IPS DF 19.7 (cell line): ENCODE data around the gene CAPN1.
"Not testable (repeated sequence)": the region's sequence is repeated elsewhere in the genome, so short reads cannot be mapped to it uniquely, and the experiment has no call there.

ENCODE experiments used
- DNase-seq: peaks from one replicate; pipeline ENCODE4 v3.0.0-alpha.2; 2013; ENCODE audit warnings: low read depth, low spot score

CAPN1 gene

GRCh38 chr11:65181569-65182257 is at the start of gene CAPN1:
TSS of gene CAPN1 (plus strand) at chr11:65181928. CDS start at chr11:65182702, 774 bp downstream.
- DNase-seq: no peak

- no peak for DNase-seq
Observed at GRCh38 chr11:65132238-65132987, 49.3 kb upstream of the CAPN1 start.

- DNase-seq: no peak
Observed at GRCh38 chr11:65132988-65133700, 48.6 kb upstream of the CAPN1 start.

GRCh38 chr11:65133724-65134123 is 48.0 kb upstream of the CAPN1 start:
- no peak for DNase-seq

- DNase-seq: no peak
Observed at GRCh38 chr11:65134240-65134951, 47.3 kb upstream of the CAPN1 start, which contains the start of gene SYVN1. TSS of gene SYVN1 (minus strand) at chr11:65134519. CDS start at chr11:65133601, 918 bp downstream.

- peak; percentile 95 for DNase-seq
Observed at GRCh38 chr11:65134952-65135632, 46.6 kb upstream of the CAPN1 start.

GRCh38 chr11:65135633-65136145 is 46.0 kb upstream of the CAPN1 start:
- no peak for DNase-seq

GRCh38 chr11:65136515-65137096 is 45.1 kb upstream of the CAPN1 start:
- DNase-seq: no peak

- DNase-seq: no peak
Observed at GRCh38 chr11:65141896-65142494, 39.7 kb upstream of the CAPN1 start.

GRCh38 chr11:65147352-65148075 is 34.2 kb upstream of the CAPN1 start:
- DNase-seq: no peak

GRCh38 chr11:65148657-65149056 is 33.1 kb upstream of the CAPN1 start:
- DNase-seq: no peak

- DNase-seq: not testable (repeated sequence)
Observed at GRCh38 chr11:65150131-65150508, 31.6 kb upstream of the CAPN1 start.

GRCh38 chr11:65150509-65151299 is 31.0 kb upstream of the CAPN1 start:
- no peak for DNase-seq

GRCh38 chr11:65151331-65151899 is 30.3 kb upstream of the CAPN1 start:
- DNase-seq: no peak

GRCh38 chr11:65152122-65152521 is 29.6 kb upstream of the CAPN1 start:
- DNase-seq: no peak

GRCh38 chr11:65156256-65156655 is 25.5 kb upstream of the CAPN1 start:
- no peak for DNase-seq

- DNase-seq: no peak
Observed at GRCh38 chr11:65156926-65157325, 24.8 kb upstream of the CAPN1 start.

- no peak for DNase-seq
Observed at GRCh38 chr11:65157336-65157735, 24.4 kb upstream of the CAPN1 start.
